Measurements from ENCODE around the gene FOXP1. TPM values are rescaled to one million over a fixed set of nuclear protein-coding genes. Genes with fewer than 3 reads are reported as not detected.

The FOXP1 gene
- total RNA-seq, 1 experiment from 2014 or later: 75.3 TPM

DNA sequence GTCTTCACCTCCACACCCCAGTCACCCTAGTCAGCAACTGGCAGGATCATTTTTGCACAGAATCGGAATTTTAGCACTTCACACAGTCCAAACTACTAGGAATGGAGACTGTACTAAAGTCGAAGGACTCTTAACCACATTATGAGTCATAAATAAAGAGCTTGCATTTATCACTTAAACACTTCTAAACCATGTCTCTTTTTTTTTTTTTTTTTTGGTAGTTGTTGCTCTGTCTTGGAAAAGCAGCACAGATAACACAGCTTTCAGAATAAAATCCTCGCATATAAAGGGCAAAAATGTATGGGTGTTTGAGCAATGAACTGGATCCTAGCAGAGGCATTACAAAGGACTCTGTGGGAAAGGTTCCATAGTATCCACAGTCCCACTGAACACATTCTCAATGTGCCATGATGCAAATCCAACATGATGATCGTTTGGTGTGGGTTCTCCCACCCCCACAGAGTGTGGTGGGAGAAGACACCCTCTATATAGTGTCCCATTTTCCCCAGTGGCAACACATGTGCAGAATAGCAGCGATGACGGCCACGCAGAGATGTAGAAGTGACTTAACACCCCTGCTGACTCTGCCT, 47.1 kb downstream of the FOXP1 start:
- H3K9me3 Mint-ChIP-seq: no peaks in the 10 kb centered on the region; a peak in 1 of 5 replicates
- Histone ChIP-seq H3K79me2 (ENCODE audit: insufficient read depth, low read length) (no peaks in the 10 kb centered on the region), H3K23me2 (ENCODE audit: insufficient read length, low read depth, low read length, poor library complexity, severe bottlenecking) (no peaks in the 10 kb centered on the region), H3K14ac (ENCODE audit: insufficient read depth, low read length) (no peak overlapping the region), H4K8ac (replicated peaks; ENCODE audit: insufficient read length, low read depth, low read length) (no peak overlapping the region), H3K4me2 (ENCODE audit: insufficient read depth, insufficient read length, low read length) (no peak overlapping the region), H4K5ac (ENCODE audit: insufficient read length, low read depth, low read length) (no peak overlapping the region), H2AFZ (ENCODE audit: low read length) (no peak overlapping the region), H4K20me1 (ENCODE audit: control insufficient read depth, insufficient read depth, insufficient read length) (no peaks in the 10 kb centered on the region), H2AK5ac (ENCODE audit: insufficient read length, low read length) (no peak overlapping the region), H3K27me3 (ENCODE audit: insufficient read depth, low read length) (no peaks in the 10 kb centered on the region), H2BK5ac (ENCODE audit: insufficient read length, low read length) (no peak overlapping the region), H3K18ac (ENCODE audit: insufficient read length, low read depth, low read length) (no peak overlapping the region), H3K79me1 (ENCODE audit: insufficient read depth, low read depth, low read length, poor library complexity, severe bottlenecking) (no peaks in the 10 kb centered on the region), H3K56ac (ENCODE audit: insufficient read length, low read depth, low read length) (no peak overlapping the region), H2BK20ac (ENCODE audit: low read depth, low read length, poor library complexity, severe bottlenecking) (no peak overlapping the region), H3K27ac (ENCODE audit: insufficient read length, low read depth, low read length) (no peak overlapping the region), H2BK12ac (ENCODE audit: insufficient read length, low read depth, low read length) (no peak overlapping the region), H3K9me3 (ENCODE audit: control insufficient read depth, low read depth, low read length) (no peaks in the 10 kb centered on the region), H2BK120ac (ENCODE audit: low read depth, low read length, poor library complexity, severe bottlenecking) (no peak overlapping the region), H2BK15ac (ENCODE audit: low read depth, low read length) (no peak overlapping the region), H3K4ac (ENCODE audit: low read depth, low read length) (no peak overlapping the region), H3K4me1 (ENCODE audit: insufficient read depth, low read length) (peaks cover 3% of the 10 kb centered on the region), H3T11ph (ENCODE audit: low read length) (no peak overlapping the region), H3K23ac (ENCODE audit: insufficient read length, low read depth, low read length) (no peak overlapping the region), H3K9ac (ENCODE audit: extremely low read depth, insufficient read length, low read length) (no peak overlapping the region), H4K91ac (ENCODE audit: insufficient read length, low read depth, low read length) (no peak overlapping the region)
- TF ChIP-seq CTCF (conservative IDR thresholded peaks at IDR 0.05): no peak
- H3K27ac Mint-ChIP-seq: peak overlapping the region in 1 of 3 experiments; percentile 9; a peak in 1 of 7 replicates
- no peaks in the 10 kb centered on the region for H3K36me3 Mint-ChIP-seq (ENCODE audit: insufficient read depth in 1 of 3, low read depth in 3 of 3)
- WGBS (ENCODE audit: extremely low coverage, insufficient read length, low lambda C conversion rate): no CpG with 5 or more reads among the region's 7 CpGs
- no peaks in the 10 kb centered on the region for H3K27me3 Mint-ChIP-seq (ENCODE audit: low read depth)
- no peak for DNase-seq
- H3K4me1 Mint-ChIP-seq: peaks cover 11% of the 10 kb centered on the region in 2 experiments
- no peak overlapping the region for H3K4me3 Mint-ChIP-seq

All from H9 (cell line).